ENCODE data around the gene AMDHD2. TPM values are rescaled to one million over a fixed set of nuclear protein-coding genes. Genes with fewer than 3 reads are reported as not detected.

The AMDHD2 gene
- total RNA-seq, 4 donors from 2014 or later, result 32.9 to 50.3 (median 42.2) TPM

DNA sequence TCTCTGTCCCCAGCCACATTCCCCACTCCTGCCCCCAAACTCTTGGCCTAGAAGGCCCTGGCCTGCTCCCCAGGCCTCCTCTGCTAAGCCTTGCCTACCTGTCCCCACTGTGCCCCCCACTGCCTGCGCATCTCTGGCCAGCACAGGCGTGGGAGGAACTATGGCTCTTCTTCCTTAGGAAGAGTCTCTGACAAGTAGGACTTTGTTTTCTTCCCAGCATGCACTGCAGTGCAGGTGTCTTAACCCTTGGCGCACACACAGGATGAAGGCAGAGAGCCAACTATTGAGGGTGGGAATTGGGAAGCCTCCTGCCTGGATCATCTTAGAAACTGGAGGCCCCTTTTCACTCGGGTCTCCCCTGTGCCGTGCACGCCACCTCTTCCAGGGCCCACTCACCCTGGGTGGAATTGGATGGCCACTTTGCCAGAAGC lies 3.6 kb downstream of the AMDHD2 start:
- 72 to 83% methylated on average over 6 of the region's 6 CpGs for WGBS, 2 donors
- no peak for DNase-seq (ENCODE audit: low spot score in 2 of 2)
- no peak overlapping the region for H3K4me3 ChIP-seq (ENCODE audit: low read depth, poor library complexity, severe bottlenecking)
- TF ChIP-seq POLR2A (IDR thresholded peaks at IDR 0.05), result no peak
- TF ChIP-seq, protein P1, sequence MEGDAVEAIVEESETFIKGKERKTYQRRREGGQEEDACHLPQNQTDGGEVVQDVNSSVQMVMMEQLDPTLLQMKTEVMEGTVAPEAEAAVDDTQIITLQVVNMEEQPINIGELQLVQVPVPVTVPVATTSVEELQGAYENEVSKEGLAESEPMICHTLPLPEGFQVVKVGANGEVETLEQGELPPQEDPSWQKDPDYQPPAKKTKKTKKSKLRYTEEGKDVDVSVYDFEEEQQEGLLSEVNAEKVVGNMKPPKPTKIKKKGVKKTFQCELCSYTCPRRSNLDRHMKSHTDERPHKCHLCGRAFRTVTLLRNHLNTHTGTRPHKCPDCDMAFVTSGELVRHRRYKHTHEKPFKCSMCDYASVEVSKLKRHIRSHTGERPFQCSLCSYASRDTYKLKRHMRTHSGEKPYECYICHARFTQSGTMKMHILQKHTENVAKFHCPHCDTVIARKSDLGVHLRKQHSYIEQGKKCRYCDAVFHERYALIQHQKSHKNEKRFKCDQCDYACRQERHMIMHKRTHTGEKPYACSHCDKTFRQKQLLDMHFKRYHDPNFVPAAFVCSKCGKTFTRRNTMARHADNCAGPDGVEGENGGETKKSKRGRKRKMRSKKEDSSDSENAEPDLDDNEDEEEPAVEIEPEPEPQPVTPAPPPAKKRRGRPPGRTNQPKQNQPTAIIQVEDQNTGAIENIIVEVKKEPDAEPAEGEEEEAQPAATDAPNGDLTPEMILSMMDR (IDR thresholded peaks at IDR 0.05), result no peak
- intact Hi-C loops (cut with DNase I; ENCODE audit: low total_unique reads), result no loop called here

DNA sequence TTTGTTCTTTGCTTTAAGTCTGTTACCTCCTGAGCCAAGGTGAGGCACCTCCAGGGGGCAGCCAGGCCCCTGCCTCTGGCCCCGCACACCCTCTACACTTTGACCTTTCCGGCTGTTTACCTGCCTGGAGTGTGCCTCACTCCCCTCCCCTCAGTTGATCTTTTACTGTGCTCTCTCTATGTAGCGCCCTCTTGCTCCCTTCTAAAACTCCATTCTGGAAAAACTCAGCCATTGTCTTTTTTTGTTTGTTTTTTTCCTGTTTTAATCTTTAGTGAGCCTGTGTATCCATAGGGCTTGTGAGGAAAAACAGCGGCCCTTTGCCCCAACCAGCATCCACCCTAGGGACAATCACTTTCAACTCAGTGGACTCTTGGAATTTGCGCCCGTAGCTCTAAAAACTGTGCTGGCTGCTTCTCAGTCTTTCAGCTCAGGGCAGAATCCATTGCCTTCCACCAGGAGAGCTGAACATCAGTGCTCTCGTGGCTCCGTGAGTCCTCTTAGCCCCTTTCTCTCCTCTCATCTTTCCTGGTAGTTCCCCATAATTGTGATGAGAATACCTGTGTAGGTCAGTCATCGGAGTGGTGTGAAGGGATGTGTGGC lies 4.3 kb downstream of the AMDHD2 start:
- H3K4me3 ChIP-seq (ENCODE audit: low read depth, poor library complexity, severe bottlenecking), result no peak overlapping the region
- no peak for TF ChIP-seq POLR2A (IDR thresholded peaks at IDR 0.05)
- DNase-seq (ENCODE audit: low spot score in 2 of 2), result no peak
- WGBS, 2 donors, result 96 to 97% methylated on average over 9 of the region's 9 CpGs
- intact Hi-C loops (cut with DNase I; ENCODE audit: low total_unique reads), result no loop called here

DNA sequence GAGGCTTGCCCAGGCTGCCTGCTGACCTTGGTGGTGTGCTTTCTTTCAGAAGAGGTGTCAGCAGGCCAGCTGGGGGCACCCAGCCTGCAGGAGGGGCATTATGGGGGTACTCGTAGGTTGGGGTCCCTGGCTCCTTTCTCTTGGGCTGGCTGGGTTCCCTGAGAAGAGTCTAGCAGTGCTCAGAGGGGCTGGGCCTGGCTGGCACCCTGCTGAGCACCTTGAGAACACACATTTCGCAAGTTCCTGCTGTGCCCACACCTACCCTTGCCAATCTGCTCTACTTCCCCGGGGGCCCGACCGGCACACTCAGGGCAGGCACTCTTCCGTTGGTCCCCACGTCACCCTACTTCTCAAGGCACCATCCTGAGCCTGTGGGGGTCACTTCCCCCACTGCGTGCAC lies 6.0 kb downstream of the AMDHD2 start:
- TF ChIP-seq, protein P1 (IDR thresholded peaks at IDR 0.05), result no peak
- TF ChIP-seq POLR2A (IDR thresholded peaks at IDR 0.05), result no peak
- no peak for DNase-seq (ENCODE audit: low spot score in 2 of 2)
- intact Hi-C loops (cut with DNase I; ENCODE audit: low total_unique reads), result no loop called here
- no peak overlapping the region for H3K4me3 ChIP-seq (ENCODE audit: low read depth, poor library complexity, severe bottlenecking)
- WGBS, 2 donors, result 77 to 85% methylated on average over 7 to 8 of the region's 8 CpGs

DNA sequence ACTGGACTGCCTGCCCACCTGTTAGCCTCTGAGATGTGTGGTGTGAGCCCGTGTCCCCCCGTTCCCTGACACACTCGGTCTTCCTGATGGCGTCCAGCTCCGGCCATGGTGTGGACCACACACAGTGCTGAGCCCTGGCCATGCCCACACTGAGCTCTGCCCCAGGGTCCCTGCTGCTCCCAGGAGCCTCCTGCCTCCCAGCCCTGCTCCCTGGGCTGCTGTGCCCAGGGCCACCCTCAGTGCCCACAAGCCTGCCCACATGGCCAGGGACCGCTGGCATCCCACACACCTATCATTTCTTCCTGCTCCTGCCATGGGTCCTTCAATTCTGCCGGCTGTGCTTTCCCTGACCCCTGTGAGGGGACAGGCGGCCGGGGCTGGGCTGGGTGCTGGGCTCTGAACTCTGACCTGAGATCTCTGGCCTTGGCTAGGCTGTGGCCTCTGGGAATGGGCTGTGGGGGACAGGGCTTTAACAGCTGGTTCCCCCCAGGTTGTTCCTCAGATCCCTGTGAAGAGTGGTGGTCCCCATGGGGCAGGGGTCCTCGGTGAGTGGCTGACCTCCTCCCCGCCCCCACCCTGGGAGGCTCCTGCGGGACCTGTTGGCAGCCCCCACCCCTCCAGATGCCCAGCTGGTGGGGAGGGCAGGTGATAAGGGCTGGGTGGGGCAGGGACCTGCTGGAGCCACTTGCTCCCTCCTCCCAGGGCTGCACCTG lies 7.1 kb downstream of the AMDHD2 start:
- DNase-seq (ENCODE audit: low spot score in 2 of 2), result no peak
- no peak overlapping the region for H3K4me3 ChIP-seq (ENCODE audit: low read depth, poor library complexity, severe bottlenecking)
- intact Hi-C loops (cut with DNase I; ENCODE audit: low total_unique reads), result no loop called here
- TF ChIP-seq, protein P1 (IDR thresholded peaks at IDR 0.05), result no peak
- no peak for TF ChIP-seq POLR2A (IDR thresholded peaks at IDR 0.05)
- 87 to 90% methylated on average over 9 to 10 of the region's 12 CpGs for WGBS, 2 donors

DNA sequence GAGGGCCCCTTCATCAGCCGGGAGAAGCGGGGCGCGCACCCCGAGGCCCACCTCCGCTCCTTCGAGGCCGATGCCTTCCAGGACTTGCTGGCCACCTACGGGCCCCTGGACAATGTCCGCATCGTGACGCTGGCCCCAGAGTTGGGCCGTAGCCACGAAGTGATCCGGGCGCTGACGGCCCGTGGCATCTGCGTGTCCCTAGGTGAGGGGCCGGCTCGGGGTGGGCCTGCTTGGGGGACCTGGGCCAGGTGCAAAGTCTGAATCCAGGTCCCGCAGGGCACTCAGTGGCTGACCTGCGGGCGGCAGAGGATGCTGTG lies 7.6 kb downstream of the AMDHD2 start:
- TF ChIP-seq POLR2A (IDR thresholded peaks at IDR 0.05), result no peak
- TF ChIP-seq, protein P1 (IDR thresholded peaks at IDR 0.05), result no peak
- 94 to 95% methylated on average over 19 to 23 of the region's 24 CpGs for WGBS, 2 donors
- no peak for DNase-seq (ENCODE audit: low spot score in 2 of 2)
- H3K4me3 ChIP-seq (ENCODE audit: low read depth, poor library complexity, severe bottlenecking), result no peak overlapping the region
- intact Hi-C loops (cut with DNase I; ENCODE audit: low total_unique reads), result no loop called here

DNA sequence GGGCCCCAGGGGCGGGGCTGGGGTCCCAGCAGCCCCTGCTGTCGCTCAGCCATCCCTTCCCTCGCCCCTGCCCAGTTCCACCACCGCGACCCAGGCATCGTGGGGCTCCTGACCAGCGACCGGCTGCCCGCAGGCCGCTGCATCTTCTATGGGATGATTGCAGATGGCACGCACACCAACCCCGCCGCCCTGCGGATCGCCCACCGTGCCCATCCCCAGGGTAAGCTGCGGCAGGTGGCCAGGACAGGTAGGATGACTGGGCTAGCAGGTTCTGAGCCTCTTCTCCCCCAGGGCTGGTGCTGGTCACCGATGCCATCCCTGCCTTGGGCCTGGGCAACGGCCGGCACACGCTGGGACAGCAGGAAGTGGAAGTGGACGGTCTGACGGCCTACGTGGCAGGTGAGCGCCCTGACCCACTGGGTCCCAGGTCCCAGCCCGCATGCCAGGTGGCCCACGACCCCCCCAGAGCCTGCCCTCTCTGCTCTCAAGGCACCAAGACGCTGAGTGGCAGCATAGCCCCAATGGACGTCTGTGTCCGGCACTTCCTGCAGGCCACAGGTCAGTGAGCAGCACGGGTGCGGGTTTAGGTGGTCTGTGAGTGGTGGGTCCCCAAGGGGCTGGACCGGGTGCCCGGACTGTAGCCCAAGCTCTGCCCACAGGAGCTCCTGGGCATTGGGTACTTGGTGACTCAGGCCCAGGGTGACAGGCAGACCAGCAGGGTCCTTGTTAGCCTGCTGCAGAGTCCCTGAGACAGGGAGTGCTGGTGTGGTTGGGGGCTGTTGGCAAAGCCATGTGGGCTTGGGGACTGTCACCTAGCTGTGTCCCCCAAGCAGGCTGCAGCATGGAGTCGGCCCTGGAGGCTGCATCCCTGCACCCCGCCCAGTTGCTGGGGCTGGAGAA lies 8.2 kb downstream of the AMDHD2 start:
- TF ChIP-seq POLR2A (IDR thresholded peaks at IDR 0.05), result no peak
- TF ChIP-seq, protein P1 (IDR thresholded peaks at IDR 0.05), result no peak
- intact Hi-C loops (cut with DNase I; ENCODE audit: low total_unique reads), result no loop called here
- H3K4me3 ChIP-seq (ENCODE audit: low read depth, poor library complexity, severe bottlenecking), result no peak overlapping the region
- 93 to 95% methylated on average over 30 to 35 of the region's 36 CpGs for WGBS, 2 donors
- DNase-seq (ENCODE audit: low spot score in 2 of 2), result no peak
